Skin epidermis (tissue), 12 donors: ENCODE measurements around the gene MYL3.

Experiments used
- H3K27ac ChIP-seq, 21 experiments: fragments of 200-600 bp; sonication (generic) in 11 of 21; one replicate each; pipeline ENCODE4 v1.5.0; 2020; ENCODE audit warnings: mild to moderate bottlenecking in 3 of 21, inconsistent platforms in 2 of 21, moderate library complexity in 2 of 21
- H3K4me3 ChIP-seq, 7 experiments: fragments of 200-600 bp; sonication (generic) in 2 of 7; one replicate each; pipeline ENCODE4 v1.5.0; 2020; ENCODE audit warnings: inconsistent platforms in 2 of 7, mild to moderate bottlenecking in 2 of 7, moderate library complexity in 1 of 7

MYL3 gene

DNA sequence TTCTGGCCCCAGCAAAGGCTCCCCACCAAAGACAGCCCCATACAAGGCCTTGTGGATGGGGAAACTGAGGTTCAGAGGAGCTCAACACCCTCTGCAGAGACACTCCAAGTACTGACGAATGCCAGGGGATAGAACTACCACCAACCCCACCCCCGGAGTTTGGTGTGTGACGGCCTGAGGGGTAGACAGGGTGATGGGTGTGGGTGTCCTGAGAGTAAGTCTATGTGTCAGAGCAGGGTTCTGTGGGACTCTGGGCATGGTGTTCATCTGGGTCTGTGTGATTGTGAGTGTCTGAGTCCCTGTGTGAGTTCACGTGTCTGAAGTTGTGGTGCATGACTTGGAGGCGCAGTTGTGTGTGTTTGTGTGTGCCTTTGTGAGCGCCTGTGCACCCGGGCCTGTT, 21.7 kb upstream of the MYL3 start:
- Histone ChIP-seq H3K27ac (no peak overlapping the region), H3K4me3 (no peak overlapping the region)

DNA sequence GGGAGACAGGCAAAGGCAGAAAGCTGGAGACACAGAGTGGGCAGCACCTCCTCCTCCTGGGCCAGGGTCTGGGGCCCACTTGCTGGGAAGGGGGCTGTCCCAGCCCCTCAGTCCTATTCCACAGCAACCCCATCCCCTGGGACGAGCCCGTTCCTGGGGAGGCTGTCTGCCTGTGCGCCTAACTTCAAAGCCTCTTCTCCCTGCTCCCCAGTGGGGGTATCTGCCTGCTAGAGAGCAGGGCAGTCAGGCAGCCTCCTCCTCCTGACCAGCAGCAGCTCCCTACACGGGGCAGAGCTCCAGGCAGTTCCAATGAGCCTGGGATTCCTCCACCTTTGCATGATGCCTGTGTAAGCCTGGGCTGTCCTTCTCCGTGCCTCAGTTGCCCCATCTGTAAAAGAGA, 21.2 kb upstream of the MYL3 start:
- peak overlapping the region in 1 of 7 experiments; percentile 48 for H3K4me3 ChIP-seq
- H3K27ac ChIP-seq, result no peak overlapping the region

DNA sequence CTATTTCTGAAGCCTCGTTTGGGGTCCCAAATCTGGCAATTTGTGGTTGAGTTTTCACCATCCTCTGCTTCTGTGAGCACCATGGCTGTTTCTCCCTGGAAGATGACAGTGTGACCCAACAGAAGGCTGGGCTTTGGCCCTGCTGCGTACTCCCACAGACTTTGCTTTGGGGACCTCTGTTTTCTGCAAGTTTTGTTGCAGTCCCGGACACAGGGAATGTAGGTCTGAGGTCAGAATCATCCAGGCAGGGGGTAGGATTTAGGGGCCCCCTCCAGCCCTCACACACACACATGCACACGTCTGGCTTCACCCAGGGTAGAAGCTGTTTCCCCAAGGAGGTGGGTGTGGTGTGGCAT, 20.6 kb upstream of the MYL3 start:
- Histone ChIP-seq H3K27ac (peak overlapping the region in 6 of 21 experiments; percentile 41 to 85 (median 78)), H3K4me3 (peak overlapping the region in 6 of 7 experiments; percentile 35 to 48 (median 42))

DNA sequence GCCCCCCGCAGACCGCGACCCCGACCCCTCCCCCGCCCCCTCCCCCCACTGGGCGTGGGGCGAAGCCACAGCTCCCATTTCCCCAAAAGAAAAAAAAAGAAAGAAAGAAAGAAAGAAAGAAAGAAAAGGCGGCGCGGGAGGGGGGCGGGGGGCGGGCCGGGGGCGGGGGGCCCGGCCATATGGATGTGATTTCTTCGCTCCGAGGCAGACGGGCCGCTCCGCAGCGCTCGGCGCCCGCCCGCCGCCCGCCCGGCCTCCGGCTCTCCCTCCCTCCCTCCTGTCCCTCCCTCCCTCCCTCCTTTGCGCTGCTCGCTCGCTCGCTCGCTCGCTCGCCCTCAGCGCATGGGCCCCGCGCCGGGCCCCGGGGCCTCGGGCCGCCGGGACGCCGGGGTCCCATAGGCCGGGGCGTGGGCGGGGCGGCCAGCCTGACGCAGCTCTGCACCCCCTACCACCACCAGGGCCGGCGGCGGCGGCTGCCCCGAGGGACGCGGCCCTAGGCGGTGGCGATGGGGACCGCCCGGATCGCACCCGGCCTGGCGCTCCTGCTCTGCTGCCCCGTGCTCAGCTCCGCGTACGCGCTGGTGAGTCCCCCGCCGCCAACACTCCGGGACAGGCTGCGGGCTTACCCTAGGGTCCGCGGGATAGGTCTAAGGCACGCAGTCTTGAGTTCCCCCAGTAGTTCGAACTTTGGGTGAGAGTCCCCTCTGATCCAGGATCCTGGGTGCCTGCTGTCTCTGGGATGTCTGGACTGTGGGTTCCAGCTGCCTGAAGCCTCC, 20.0 kb upstream of the MYL3 start:
- Histone ChIP-seq H3K4me3 (peak overlapping the region; percentile 35 to 48 (median 43)), H3K27ac (peak overlapping the region in 18 of 21 experiments; percentile 40 to 87 (median 74))

DNA sequence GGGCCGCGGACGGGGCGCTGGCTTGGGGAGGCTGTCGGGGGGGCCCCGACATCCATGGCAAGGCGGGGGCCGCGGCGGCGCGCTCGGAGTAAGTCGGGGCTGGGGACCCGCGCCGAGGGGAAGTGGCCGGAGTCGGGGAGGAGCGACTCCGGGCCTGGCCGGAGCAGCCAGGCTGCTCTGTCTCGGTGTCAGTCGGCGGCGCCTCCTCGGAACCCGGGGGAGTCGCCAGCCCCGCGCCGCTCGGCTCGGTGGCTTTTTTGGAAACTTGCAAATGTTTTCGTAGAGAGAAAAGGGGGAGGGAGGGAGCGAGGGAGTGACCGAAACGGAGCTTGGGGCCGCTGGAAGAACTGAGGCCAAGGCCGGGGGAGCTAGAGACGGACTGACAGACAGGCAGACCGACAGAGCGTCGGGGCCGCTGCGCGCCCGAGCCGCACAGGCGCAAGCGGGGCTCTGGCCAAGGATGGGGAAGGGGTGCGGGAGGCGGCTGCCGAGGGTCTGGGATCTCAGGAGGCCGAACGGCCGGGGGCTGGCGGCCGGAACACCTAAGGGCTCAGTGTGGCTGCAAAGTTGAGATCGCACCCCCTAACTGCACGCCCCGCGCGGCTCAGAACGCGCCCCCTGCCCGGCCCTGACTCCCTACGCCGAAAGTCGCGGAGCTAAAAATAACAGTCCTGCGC, 19.3 kb upstream of the MYL3 start:
- H3K27ac ChIP-seq, result peak overlapping the region in 20 of 21 experiments; percentile 18 to 87 (median 70)
- peak overlapping the region; percentile 35 to 48 (median 43) for H3K4me3 ChIP-seq

DNA sequence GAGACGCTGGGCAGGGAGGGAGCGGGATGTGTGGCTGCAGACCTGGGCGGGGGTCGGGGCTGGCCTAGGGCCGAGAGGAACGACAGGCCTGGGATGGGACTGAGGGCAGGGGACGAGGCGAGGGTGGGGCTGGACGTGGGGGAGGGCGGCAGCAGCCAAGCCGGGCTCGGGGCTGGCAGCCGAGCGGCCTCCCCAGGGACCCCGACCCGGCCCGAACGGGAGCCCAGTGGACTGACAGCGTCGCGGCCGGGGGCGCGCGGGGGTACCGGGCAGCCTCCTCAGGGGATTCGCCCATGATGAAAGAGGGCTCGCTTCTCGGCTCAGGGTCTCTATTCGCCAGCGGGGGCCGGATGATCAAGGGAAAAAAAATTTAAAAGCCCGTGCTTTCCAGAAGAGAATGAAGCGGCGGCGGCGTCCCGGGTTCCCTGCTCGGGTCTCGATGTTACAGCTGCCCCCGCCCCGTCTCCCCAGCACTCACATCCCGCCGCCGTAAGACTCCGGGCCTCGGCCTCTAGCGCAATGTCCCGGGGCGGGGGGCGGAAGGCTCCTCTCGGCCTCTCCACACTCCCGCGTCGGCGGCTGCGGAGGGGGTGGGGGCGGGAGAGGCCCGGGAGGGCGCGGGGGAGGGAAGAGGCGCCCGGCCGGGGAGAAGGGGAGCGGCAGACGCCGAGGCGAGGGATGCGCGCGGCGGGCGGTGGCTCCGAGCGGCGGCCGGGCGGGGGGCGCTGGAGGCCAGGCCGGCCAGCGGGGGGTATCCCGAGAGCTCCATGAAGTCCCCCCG, 18.5 kb upstream of the MYL3 start:
- Histone ChIP-seq H3K27ac (peak overlapping the region in 20 of 21 experiments; percentile 35 to 87 (median 70)), H3K4me3 (peak overlapping the region; percentile 35 to 48 (median 43))

DNA sequence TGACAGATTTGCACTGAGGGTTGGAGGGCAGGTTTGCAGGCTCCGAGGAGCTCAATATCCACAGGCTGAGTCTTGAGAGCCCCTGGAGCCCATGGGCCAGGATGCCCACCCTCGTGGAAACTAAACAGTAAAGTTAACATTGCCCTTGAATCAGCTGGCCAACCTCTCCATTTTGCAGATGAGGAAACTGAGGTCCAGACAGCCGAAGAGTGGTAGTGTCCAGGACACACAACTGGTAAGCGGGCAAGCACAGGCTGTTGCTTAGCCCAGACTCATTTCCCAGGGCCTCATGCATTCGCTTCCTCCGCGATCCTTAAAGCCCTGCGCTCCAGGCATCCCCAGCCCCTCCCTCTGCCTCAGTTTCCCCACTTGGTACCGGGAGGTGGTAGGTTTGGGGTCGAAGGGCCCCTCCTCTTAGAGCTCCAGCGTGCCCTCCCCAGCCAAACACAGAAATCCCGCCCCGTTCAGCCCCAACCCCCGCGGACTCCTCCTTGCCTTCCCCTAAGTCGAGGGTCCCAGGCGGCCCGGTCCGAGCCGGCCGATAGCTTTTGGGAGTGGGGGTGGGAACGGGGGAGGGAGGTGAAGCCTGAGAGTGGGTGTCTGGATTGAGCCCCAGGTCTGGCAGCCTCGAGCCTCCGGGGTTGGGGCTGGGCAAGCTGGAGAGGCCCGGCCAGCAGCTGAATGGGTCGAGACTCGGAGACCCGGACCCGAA, 17.8 kb upstream of the MYL3 start:
- Histone ChIP-seq H3K4me3 (peak overlapping the region; percentile 35 to 48 (median 43)), H3K27ac (peak overlapping the region in 18 of 21 experiments; percentile 35 to 87 (median 70))

DNA sequence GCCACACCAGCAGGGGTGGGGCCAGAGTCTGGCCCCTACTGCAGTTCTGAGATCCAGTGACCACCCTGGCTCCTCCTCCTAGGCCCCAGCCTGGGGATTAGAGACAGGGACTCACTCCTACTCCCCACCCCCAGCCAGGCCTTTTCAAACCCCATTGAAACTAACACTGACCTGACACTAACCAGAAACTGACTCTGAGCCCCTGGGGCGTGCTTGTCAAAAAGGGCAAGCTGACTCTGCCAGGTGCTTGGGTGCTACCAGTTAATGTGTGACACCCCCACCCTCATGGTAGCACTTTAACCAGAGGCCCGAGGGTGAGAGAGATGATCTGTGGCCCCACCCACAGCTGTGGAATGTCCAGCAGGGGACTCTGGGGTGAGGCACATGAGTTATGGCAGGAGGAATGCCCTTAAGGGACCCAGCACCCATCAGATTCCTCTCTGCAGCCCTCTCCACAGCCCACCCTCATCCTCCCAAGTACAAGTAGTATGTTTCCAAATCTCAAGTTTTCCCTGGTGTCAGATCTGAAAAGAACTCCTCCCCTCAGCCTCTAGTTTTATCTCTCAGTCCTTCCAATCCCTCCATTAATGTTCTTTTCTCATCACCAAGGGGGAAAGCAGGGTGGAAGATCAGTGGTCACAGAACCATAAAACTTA, 15.7 kb upstream of the MYL3 start:
- Histone ChIP-seq H3K4me3 (no peak overlapping the region), H3K27ac (peak overlapping the region in 1 of 21 experiments; percentile 22)

DNA sequence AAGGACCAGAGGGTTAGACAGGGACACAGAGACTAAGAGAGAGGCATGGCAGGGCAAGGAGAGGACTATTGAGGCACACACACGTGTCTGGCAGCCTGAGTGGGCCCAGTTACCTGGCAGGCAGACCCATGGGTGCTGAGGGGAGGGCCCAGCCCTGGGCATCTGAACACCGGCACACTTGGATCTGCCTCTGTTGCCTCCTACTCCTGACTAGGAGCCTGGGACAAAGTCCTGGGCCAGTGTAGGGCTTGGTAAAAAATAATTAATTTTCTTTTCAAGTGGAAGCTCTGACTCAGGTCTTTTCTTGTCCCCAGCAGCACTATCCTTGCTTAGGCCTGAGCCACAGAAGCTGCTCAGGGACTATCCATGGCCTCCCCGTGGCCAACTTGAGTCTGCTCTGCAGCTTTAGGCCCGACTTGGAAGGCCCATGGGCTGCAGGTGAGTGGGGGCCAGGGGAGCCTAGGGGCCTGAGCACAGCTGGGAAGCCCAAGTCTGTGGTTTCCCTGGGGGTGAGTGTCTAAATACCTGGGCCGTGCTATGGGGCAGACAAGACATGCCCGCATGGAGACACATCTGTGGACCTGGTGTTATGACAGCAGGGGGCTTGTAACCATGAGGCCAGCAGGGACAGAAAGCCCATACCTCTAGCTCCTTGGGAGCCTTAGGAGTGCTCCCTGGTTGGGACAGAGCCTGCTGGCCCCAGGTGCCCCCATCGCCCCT, 14.3 kb upstream of the MYL3 start, which contains the start of gene PTH1R:
Gene PTH1R, plus strand, starts transcription at position 316 of the 720 bp plus-strand sequence. CDS start 5,839 bp downstream, outside the sequence.
- Histone ChIP-seq H3K4me3 (no peak within 1 kb of the TSS), H3K27ac (peak within 1 kb of the TSS in 1 of 21 experiments; percentile 22)

DNA sequence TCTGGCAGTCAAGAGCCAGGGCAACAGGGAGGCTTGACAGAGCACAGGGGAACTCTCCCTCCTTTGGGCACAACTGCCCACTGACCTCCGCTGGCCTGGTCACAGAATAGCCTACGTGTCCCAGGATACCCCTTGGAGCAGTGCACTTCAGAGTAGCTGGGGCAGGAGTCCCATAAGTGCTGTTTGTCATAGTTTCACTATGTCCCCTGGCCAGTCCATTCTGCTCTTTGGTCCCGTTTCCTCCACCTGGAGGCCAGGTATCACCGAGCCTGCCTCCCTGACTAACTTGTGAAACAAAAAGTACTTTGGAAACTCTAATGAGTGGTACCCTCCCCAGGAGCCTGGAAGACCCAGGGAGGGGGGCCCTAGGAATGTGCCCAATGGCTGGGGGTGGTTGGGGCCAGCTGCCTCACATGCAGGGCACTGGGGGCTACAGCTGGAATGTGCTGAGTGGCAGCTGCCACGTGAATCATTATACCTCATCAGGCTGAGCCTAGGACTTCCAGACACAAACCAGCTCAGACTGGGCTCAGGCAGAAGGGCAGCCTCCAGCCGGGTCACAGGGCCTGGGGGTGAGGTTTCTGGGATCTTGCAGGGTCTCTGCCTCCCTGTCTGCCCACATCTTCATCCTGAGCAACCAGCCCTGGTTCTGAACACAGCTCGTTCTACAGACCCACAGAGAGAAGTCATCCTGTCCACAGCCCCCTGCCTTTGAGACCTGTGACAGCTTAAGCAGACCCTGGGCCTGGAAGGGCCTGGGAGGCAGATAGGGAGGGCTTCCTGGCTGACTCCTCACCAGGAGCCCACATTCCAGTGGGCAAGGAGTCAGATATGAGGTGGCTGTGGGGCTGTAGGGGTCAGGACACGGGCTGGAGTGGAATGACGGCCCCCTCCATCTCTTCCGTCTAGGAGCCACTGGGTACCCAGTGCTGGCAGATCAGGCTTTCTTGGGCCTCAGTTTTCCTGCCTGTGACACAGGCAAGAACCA, 13.4 kb upstream of the MYL3 start:
- H3K4me3 ChIP-seq, result no peak overlapping the region
- H3K27ac ChIP-seq, result no peak overlapping the region

DNA sequence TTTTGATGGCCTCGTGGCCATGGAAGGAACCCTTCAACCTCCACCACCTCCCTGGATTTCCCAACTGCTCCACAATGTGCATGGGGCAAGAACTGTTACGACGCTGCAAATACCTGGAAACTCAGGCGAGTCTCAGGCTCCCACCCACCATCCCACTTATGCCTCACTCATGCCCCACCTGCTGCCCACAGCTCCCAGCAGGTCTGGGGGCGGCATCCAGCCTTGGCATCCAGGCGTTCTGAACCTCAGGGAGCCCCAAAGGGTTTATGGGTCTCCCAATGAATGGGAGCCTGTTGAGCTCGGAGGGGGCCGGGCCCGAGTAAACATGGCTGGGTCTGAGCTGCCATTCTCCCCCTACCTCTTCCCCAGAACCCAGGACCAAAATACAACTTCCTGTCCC, 12.3 kb upstream of the MYL3 start:
- H3K27ac ChIP-seq, result no peak overlapping the region

DNA sequence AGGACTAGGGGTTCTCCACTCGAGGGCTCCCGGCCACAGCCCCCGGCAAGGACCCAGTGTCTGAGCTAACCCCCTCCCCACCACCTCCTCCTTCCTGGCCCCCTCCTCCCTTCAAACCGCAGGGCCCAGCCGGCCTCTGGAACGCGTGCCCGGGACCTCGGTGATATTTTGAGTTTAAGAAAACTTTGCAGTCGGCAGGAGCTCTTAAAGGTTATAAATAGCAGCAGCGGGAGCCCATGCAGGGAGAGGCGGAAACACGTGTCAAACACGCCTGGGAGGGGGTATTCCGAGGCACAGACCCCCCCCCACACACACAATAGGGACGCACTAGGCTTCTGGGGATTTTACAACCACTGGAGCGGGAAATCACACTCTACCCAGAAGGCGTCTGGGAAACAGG, 11.2 kb upstream of the MYL3 start:
- H3K4me3 ChIP-seq, result no peak overlapping the region
- no peak overlapping the region for H3K27ac ChIP-seq

More for the DNA sequence above, 12.3 kb upstream of the MYL3 start:
- no peak overlapping the region for H3K4me3 ChIP-seq

DNA sequence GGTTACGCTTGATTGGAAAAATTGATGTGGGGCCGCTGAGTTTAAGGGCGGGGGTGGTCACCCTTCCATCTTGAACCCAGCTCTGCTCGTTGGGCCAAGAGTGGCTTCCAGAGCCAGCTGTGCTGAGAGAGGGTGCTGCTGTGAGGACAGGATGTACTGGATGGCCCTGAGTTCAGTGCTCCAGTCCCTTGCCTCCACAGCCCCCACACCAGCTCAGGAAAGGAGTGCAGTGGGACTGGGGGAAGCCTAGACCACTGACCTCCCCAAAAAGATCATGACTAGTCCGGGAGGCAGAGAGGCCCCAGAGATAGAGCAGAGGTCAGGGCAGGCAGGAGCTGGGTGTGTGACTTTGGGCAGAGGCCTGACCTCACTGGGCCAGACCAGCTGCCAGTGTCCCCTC, 10.3 kb upstream of the MYL3 start:
- Histone ChIP-seq H3K4me3 (no peak overlapping the region), H3K27ac (no peak overlapping the region)

DNA sequence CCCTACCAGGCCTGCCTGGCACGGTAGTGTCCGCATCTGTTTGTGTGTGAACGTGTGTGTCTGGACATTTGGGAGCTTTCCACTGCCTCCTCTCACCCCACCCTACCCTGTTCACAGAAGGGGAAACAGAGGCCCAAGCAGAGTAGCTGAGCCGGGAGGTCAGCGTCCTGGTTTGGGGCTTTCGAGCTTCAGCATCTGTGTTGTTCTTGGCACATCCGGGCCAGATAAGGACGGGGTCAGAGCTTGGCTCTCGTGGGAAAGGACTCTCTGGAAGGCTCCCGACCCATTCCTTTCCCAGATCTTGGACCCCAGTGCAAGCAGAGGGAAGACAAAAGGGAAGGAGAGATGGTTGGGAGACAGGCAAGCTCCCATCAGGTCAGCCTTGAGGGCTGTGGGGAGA, 8.0 kb upstream of the MYL3 start:
- H3K27ac ChIP-seq, result no peak overlapping the region
- no peak overlapping the region for H3K4me3 ChIP-seq

DNA sequence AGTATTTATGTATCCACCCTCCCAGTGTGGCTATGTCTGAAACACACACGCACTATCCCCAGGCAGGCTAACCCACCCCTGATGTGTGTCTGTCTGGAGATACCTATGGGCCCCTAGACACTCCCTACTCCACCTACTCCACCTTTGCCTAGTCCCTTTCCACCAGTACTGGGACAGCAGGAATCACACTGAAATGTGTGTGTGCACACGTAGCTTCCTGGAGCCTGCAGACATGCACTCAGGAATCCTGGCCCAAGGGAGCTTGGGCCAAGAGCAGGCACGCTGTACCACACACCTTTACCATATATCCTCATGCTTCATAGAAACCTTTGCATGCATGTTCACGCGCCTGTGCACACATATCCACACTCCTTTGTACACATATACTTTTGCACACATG, 7.4 kb upstream of the MYL3 start:
- H3K4me3 ChIP-seq, result no peak overlapping the region
- no peak overlapping the region for H3K27ac ChIP-seq

DNA sequence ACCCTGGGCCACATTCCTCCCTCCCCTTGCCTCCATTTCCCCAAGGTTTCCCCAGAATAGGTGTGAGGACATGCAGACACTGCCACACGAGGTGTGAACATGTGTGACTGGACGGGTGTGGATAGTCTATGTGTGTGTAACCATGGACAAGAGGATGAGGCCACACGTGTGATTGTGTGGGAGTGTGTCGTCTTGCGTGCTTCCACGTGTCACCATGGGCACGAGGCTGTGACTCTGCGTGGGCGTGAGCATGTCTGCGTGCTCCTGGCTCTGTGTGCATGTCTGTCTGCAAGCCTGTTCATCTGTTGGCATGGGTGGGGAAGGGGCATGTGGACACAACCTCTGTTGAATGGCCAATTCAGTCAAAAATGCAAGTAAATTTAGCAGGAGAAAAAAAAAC, 6.2 kb upstream of the MYL3 start:
- Histone ChIP-seq H3K27ac (peak overlapping the region in 2 of 21 experiments; percentile 52 to 78), H3K4me3 (no peak overlapping the region)

DNA sequence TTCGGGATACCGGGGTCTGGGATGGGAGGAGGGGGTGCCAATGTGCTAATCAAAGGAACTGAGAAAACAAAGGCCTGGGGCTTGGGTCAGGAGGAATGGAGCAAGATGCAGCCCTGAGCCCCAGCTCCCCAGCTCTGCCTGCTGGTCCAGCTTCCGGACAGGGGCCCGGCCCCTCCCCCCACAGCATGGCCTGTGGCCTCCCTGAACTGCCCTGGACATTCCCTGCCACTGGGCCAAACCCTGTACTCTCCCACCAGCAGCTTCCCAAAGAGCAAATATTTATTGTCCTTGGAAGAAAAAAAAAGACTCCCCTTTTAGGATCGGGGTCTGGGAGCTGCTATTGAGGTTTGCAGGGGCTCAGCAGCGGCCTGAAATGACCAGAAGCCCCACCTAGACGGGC, 5.7 kb upstream of the MYL3 start:
- no peak overlapping the region for H3K4me3 ChIP-seq
- H3K27ac ChIP-seq, result peak overlapping the region in 3 of 21 experiments; percentile 32 to 78 (median 52)
